Epithelial cell of prostate (primary cell): ENCODE data around the gene TRMT44.

Experiments
- DNase-seq: peaks from one replicate; pipeline ENCODE4 v3.0.0-alpha.2; 2011; ENCODE audit warnings: low read depth, low spot score
- H3K27ac ChIP-seq: fragments of 450-650 bp; 2 replicates; pipeline ENCODE4 v1.5.1; 2017; ENCODE audit warnings: mild to moderate bottlenecking

Gene TRMT44

DNA sequence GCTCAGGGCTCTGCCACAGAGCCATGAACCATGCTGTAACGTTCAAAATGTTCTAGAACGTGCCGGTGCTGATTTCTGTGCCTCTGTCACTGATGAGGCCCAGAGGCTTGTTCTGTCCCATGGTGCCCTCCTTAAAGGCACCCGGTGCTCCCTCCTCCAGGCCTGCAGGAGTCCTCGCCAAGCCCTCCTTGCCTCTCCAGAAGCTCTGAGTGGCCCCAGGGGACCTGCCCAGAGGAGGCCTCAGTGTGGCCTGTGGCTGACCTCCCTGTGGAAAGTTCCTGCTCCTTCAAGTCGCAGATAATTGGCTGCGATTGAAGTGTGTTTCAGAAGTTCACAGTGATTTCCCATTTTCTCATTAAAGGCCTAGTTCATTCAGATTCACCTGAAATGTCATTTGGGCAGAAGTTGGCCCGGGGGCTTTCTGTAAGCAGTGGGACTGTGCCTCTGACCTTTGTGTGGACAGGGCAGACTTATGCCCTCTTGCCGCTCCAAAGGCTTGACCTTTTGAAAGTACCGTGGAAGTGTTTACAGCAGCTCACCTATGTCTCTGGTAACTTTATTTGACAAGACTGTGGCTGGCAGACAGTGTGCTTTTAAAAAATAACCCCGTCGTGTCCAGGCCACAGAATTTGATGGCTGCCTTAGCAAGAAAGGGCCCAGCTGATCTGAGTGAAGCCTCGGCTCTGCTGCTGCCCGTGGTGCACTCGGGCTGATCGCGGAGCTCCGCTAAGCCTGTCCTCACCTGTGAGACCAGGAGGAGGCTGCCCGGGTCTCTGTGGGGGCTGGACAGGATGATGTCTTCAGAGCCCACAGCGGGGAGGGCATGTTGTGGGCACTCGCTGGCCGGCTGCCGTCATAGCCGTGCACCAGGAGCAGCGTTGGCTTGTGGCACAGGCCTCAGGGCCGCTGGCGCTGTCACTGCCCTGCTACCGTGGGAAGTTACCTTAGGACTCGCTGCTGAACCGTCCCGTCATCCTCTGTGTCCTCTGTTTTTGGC, 25.3 kb downstream of the TRMT44 start:
- no peak overlapping the region for H3K27ac ChIP-seq
- DNase-seq = no peak

DNA sequence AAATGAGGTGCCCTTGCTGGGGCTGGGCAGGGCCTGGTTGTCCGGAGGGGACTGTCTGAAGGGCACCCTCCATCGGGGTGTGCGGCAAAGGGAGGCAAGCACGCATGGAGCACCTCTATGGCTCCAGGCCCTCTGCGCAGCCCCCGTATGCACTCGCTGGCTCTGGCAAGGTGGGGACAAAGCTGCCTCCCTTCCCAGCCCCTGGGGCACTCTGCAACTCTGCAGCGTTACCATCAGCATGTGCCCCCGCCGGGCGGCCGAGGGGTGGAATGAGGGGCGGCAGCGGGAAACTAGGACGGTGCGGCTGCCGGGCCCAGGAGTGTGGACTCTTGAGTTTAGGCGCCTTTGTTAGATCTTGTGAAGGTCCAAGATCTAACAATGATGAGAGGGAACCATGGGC, 26.4 kb downstream of the TRMT44 start:
- no peak for DNase-seq
- H3K27ac ChIP-seq = no peak overlapping the region

- H3K27ac ChIP-seq = no peak overlapping the region
- no peak for DNase-seq
These were observed 28.4 kb downstream of the TRMT44 start for GRCh38 chr4:8468746-8469535.

DNA sequence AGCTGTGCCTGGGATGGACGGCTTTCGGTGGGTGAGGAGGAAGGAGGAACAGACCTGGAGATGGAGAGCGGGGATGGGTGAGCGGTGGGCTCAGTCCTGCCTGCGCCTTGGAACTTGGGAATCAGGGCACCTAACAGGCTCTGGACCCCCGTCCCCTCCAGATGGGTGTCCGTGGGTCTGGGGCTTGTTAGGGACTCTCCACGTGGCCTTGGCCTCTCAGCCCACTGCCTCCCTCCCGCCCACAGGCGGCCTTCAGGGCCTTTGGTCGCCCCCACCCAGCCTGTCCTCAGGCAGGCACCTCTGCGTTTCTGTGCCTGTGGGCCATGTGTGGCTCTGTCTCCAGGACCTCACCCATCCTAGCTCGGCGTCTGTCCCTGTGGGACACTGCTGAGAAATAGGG, 29.0 kb downstream of the TRMT44 start:
- DNase-seq = no peak
- H3K27ac ChIP-seq = no peak overlapping the region

- H3K27ac ChIP-seq = no peak overlapping the region
- DNase-seq = no peak
These were observed 30.0 kb downstream of the TRMT44 start for GRCh38 chr4:8470451-8471024.

GRCh38 chr4:8471211-8471875, 30.8 kb downstream of the TRMT44 start:
- H3K27ac ChIP-seq = no peak overlapping the region
- DNase-seq = no peak

- H3K27ac ChIP-seq = no peak overlapping the region
- DNase-seq = no peak
These were observed 31.6 kb downstream of the TRMT44 start for GRCh38 chr4:8472158-8472688.

- DNase-seq = no peak
- no peak overlapping the region for H3K27ac ChIP-seq
These were observed 32.2 kb downstream of the TRMT44 start for GRCh38 chr4:8472689-8473197.

- DNase-seq = no peak
- H3K27ac ChIP-seq = no peak overlapping the region
These were observed 32.8 kb downstream of the TRMT44 start for GRCh38 chr4:8473198-8473919.

DNA sequence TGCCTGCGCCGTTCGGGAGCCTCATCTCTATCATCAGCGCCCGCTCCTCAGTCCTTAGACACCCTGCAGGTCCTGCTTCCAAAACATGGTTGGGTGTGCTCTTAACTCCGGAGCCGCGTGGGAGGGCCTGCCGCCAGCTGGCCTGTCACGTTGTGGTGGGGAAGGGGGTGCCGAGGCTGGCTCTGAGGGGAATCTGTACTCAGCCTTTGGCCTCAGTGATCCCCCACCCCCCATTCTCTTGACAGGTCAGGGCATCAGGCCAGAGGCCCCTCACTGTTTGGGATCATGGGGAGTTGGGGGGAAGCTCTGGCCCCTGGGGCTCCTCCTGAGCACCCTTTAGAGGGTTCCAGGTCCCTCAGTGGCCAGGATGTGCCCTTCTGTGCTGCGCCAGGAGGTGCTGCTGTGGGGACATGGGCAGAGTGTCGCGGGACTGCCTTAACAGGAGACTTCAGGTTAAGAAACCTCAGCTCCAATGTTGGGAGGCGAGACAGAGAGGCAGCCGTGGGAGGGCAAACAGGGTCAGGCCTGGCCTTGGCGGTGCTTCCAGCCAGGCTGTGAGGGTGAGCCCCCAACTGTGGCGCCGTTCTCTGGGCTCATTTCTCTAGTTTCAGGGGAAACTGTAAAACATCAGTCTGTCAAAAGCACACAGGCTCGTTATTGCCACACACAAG, 33.5 kb downstream of the TRMT44 start:
- no peak overlapping the region for H3K27ac ChIP-seq
- no peak for DNase-seq

GRCh38 chr4:8474856-8475255, 34.3 kb downstream of the TRMT44 start:
- no peak overlapping the region for H3K27ac ChIP-seq
- no peak for DNase-seq

DNA sequence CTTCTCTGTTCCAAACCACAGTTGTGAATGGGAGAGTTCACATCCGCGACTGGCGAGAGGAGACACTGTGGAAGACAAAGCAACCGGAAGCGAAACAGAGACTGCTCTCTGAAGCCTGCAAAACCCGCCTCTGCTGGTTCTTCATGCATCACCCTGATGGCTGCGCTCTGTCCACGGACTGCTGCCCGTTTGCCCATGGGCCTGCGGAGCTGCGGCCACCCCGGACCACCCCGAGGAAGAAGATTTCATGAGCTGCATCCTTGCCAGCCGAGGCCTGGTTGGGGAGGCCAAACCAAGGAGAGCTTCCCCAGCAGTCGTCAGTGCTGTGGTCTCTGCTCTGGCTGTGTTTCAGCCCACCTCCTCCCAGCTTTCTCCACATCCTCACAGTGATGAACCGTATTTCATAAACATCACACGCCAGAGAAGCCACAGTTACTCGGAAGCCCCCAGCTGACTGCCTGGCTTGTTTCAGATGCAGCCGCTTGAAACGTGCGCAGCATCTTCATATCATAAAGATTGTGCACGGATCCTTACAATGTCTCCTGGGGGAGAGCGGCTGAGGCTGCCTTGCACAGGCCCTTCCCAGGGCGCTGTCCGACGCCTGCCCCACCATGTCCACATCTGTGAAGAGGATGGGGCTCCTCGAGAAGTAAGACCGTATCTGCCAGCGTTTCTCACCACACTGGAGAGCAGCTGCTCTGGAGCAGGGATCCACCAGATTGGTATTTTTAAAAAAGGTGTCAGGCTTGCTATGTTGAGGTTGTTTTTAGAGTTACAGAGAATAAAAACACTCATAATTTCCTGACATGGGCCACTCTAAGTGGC, 35.4 kb downstream of the TRMT44 start:
- no peak overlapping the region for H3K27ac ChIP-seq
- no peak for DNase-seq

DNA sequence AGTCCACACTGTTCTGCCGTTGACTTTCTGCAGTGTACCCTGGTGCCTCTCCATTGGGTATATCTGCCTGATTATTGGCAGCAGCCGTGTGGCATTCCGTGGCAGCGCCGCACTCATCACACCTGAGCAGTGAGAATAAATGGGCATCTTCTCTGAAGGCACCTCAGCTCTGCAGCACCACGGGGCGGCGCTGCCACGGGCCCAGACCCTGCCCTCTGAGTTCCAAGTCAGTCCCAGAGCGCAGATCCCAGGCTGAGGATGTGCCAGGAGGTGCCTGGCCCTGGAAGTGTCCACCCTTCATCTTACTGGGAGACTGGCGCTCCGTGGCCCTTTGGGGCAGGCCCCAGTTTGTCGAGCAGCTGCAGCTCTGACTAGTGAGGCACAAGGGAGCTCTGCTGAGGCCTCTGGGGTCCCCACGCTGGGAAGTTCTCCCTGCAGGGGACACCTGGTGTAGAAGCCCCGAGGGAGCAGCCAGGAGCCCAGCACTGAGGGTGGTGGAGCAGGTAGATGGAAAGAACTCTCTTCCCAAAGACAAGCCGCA, 36.6 kb downstream of the TRMT44 start:
- no peak for DNase-seq
- H3K27ac ChIP-seq = no peak overlapping the region

- H3K27ac ChIP-seq = no peak overlapping the region
- no peak for DNase-seq
These were observed 37.1 kb downstream of the TRMT44 start for GRCh38 chr4:8477676-8478075.

DNA sequence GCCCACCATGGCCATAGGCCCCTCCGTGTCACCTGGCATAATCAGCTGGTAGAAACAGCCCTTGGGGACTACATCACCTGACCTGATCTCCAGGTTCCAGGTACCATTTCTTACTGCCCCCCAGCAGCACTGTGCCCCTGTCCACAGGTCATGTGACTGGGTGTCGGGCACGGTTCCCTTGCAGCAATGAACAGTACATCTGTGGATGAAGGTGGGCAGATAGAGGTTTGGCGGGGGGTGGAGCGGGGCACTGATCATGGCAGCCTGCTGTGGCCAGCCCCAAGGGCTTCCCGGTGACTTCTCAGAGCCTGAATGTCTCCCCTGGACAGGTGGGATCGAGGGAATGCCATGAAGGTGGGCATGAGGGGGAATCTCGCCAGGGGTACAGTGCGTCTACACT, 37.8 kb downstream of the TRMT44 start:
- no peak overlapping the region for H3K27ac ChIP-seq

DNA sequence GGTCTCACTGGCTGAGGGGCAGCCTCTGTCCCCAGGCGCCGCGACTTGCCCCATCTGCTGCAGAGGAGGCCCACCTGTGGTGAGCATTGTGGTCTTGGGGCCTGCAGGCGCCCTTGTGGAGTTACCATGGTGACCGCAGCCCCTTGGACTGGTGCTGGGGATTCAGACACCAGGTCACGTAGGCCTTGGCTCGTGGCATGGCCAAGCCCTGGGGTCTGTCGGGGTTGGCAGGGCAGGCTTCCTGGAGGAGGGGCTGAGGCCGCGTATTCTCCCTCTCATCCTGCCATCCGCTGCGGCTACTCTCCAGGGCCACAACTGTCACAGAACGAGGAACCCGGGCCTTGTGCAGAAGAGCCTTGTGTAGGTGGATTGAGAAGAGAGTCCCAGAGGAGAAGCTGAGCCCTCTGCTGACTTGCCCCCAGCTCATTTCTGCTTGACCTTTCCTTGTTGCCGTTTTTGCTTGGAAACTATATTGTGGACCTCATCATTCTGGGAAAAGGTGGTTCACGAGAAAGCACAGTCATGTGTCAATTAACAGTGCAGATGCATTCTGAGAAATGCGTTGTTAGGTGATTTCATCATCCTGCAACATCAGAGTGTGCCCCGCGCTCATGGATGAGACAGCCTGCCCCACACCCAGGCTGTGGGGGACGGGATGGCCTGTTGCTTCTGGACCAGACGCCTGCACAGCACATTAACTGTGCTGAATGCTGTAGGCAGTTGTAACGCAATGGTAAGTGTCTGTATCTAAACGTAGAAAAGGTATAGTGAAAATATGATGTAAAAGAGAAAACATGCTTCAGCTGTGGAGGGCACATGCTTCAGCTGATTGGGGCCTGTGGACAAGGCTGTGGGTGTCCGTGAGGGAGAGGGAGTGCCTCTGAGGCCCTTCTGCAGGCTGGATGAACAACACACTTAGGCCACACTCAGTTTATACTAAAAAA, 38.5 kb downstream of the TRMT44 start:
- no peak for DNase-seq

More for the DNA sequence above, 37.8 kb downstream of the TRMT44 start:
- no peak for DNase-seq

GRCh38 chr4:8480221-8480620, 39.6 kb downstream of the TRMT44 start:
- H3K27ac ChIP-seq = no peak overlapping the region
- no peak for DNase-seq

More for the DNA sequence above, 38.5 kb downstream of the TRMT44 start:
- H3K27ac ChIP-seq = no peak overlapping the region
